Central memory CD8-positive, alpha-beta T cell (primary cell): ENCODE results near the gene PSMA5.
"Not testable (repeated sequence)": the region's sequence is repeated elsewhere in the genome, so short reads cannot be mapped to it uniquely, and the experiment has no call there.

Experiments
- ATAC-seq: fragments of 150-1000 bp; cut with Tn5 transposase; replicated peaks from 2 replicates; pipeline ENCODE4 v1.10.0; 2022; ENCODE audit warnings: mild to moderate bottlenecking, moderate FRiP score, moderate number of reproducible peaks; ENCODE audit not compliant: poor library complexity, severe bottlenecking; ENCODE audit errors: extremely low read depth
- DNase-seq, 2 donors: peaks; one replicate each; pipeline ENCODE4 v3.0.0; 2021; ENCODE audit warnings: low spot score in 2 of 2
- H3K27ac Mint-ChIP-seq: one replicate; pipeline ENCODE4 v1.8.0; 2022; ENCODE audit warnings: low read depth, mild to moderate bottlenecking, moderate library complexity, mixed read lengths
- H3K27me3 Mint-ChIP-seq: one replicate; pipeline ENCODE4 v1.8.0; 2022; ENCODE audit warnings: mixed read lengths
- H3K36me3 Mint-ChIP-seq: one replicate; pipeline ENCODE4 v1.8.0; 2022; ENCODE audit warnings: mild to moderate bottlenecking, moderate library complexity, mixed read lengths; ENCODE audit not compliant: insufficient read depth
- H3K4me1 Mint-ChIP-seq: one replicate; pipeline ENCODE4 v1.8.0; 2022; ENCODE audit warnings: mixed read lengths
- H3K4me3 Mint-ChIP-seq: one replicate; pipeline ENCODE4 v1.8.0; 2022; ENCODE audit warnings: mild to moderate bottlenecking, moderate library complexity, mixed read lengths
- H3K9me3 Mint-ChIP-seq: one replicate; pipeline ENCODE4 v1.8.0; 2022; ENCODE audit warnings: mixed read lengths

Gene PSMA5

GRCh38 chr1:109426281-109427170 lies at the start of gene PSMA5:
TSS of gene PSMA5 (minus strand) at chr1:109426448. CDS start at chr1:109426330, 118 bp downstream.
- Mint-ChIP-seq H3K36me3 (peaks cover 24% of the 10 kb centered on the region), H3K4me1 (peaks cover 36% of the 10 kb centered on the region), H3K27ac (peak within 1 kb of the TSS; percentile 97), H3K4me3 (peak within 1 kb of the TSS; percentile 92), H3K9me3 (no peaks in the 10 kb centered on the region), H3K27me3 (no peaks in the 10 kb centered on the region)
- DNase-seq (peak; percentile 82 to 94), ATAC-seq (peak; percentile 90)

- H3K27ac Mint-ChIP-seq: no peak overlapping the region
- ATAC-seq: no peak
- no peak overlapping the region for H3K4me3 Mint-ChIP-seq
- no peak for DNase-seq
- H3K36me3 Mint-ChIP-seq: no peaks in the 10 kb centered on the region
- no peaks in the 10 kb centered on the region for H3K9me3 Mint-ChIP-seq
- no peaks in the 10 kb centered on the region for H3K4me1 Mint-ChIP-seq
- peaks cover 89% of the 10 kb centered on the region for H3K27me3 Mint-ChIP-seq
These were observed 49.0 kb upstream of the PSMA5 start for GRCh38 chr1:109475261-109475660.

DNA sequence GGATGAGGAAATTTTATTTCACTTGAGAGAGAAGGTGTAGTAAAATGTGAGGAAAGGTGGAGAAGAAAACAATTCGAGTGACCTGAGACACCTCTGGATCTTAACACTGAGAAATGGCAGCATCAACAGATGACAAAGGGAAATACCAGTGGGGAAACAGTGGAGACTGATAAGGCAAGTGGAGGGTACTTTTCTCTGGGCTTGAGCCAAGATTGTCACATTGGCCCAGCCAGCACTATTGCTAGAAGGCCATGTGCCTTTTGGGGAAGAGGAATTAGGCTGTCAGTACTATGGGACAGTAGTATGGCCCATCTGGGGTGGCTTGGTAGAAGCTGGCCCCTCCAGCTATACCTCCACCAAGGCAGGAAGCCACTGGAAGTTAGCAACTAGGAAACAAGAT lies 48.4 kb upstream of the PSMA5 start:
- peaks cover 92% of the 10 kb centered on the region for H3K27me3 Mint-ChIP-seq
- DNase-seq (no peak), ATAC-seq (no peak)
- H3K27ac Mint-ChIP-seq: no peak overlapping the region
- H3K4me3 Mint-ChIP-seq: no peak overlapping the region
- H3K4me1 Mint-ChIP-seq: no peaks in the 10 kb centered on the region
- H3K9me3 Mint-ChIP-seq: no peaks in the 10 kb centered on the region
- no peaks in the 10 kb centered on the region for H3K36me3 Mint-ChIP-seq

DNA sequence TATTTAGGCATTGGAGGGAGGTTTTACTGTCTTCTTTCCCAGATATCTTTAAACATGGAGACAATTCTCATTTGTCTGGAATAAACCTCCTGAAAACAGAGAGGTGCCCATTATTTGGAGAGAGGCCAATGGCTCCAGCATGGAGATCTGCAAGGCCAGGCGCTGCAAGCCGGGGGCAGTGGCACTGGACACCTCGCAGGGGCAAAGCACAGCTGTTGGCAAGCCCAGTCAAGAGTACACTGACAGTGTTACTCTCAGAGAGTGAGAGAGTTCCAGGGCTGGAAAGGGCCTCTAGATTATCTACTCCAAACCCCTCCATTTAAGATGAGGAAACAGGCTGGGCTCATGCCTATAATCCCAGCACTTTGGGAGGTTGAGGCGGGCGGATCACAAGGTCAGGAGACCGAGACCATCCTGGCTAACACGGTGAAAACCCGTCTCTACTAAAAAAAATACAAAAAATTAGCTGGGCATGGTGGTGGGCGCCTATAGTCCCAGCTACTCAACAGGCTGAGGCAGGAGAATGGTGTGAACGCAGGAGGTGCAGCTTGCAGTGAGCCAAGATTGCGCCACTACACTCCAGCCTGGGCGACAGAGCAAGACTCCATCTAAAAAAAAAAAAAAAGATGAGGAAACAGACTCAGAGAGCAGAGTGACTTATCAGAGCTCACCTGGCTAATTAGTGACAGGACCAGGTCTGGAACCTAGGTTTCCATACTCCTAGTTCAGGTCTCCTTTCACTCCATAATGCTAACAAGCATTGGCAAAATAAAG lies 47.2 kb upstream of the PSMA5 start:
- not testable (repeated sequence) for H3K9me3 Mint-ChIP-seq, H3K27ac Mint-ChIP-seq, H3K4me1 Mint-ChIP-seq, ATAC-seq, DNase-seq, H3K36me3 Mint-ChIP-seq, H3K4me3 Mint-ChIP-seq
- peaks cover 91% of the 10 kb centered on the region for H3K27me3 Mint-ChIP-seq

DNA sequence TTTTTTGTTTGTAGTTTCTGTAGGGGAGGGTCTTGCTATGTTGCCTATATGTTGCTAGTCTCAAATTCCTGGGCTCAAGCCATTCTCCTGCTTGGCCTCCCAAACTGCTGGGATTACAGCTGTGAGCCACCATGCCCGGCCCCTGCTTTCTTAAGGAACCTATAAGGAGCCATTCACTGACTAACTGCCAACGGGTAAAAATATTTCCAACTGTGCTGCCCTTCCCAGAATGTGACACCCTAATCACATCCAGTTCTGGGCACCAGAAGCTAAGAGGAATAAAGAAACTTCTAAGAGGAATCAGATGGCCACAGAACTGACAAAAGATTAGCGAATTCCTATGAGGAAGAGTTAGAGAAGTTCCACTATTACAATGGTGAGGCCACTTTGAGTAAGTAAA lies 46.5 kb upstream of the PSMA5 start:
- Mint-ChIP-seq H3K27ac (no peak overlapping the region), H3K4me3 (no peak overlapping the region), H3K9me3 (no peaks in the 10 kb centered on the region), H3K36me3 (peaks cover 1% of the 10 kb centered on the region), H3K27me3 (peaks cover 91% of the 10 kb centered on the region), H3K4me1 (no peaks in the 10 kb centered on the region)
- ATAC-seq (no peak), DNase-seq (peak in 1 of 2 donors; percentile 2)

- Mint-ChIP-seq H3K9me3 (no peaks in the 10 kb centered on the region), H3K4me1 (no peaks in the 10 kb centered on the region), H3K27ac (no peak overlapping the region), H3K36me3 (peaks cover 1% of the 10 kb centered on the region), H3K27me3 (peaks cover 85% of the 10 kb centered on the region), H3K4me3 (no peak overlapping the region)
- no peak for ATAC-seq
- DNase-seq: no peak
These were observed 44.0 kb upstream of the PSMA5 start for GRCh38 chr1:109470245-109470644.

GRCh38 chr1:109468903-109469302 lies 42.7 kb upstream of the PSMA5 start:
- no peak overlapping the region for H3K27ac Mint-ChIP-seq
- H3K36me3 Mint-ChIP-seq: peaks cover 1% of the 10 kb centered on the region
- ATAC-seq (no peak), DNase-seq (no peak)
- peaks cover 87% of the 10 kb centered on the region for H3K27me3 Mint-ChIP-seq
- no peak overlapping the region for H3K4me3 Mint-ChIP-seq
- H3K9me3 Mint-ChIP-seq: no peaks in the 10 kb centered on the region
- no peaks in the 10 kb centered on the region for H3K4me1 Mint-ChIP-seq

DNA sequence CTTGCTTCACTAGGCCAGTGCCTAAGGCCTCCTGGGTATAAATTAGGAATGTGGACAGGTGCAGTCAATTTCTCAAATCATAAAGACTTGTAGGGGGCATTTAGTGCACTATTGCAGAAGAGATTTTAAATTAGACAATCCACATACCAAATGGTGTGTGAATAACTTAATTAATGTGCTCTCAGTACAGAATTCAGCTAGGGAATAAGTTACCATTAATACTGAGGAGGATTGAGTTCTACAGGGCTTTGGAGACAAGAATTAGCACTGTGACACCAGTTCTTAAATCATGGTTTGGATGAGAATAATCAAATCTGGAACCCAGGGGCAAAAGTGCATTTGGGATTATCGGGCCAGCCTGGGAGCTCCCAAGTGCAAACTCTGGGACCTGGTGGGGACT lies 41.8 kb upstream of the PSMA5 start:
- Mint-ChIP-seq H3K4me3 (no peak overlapping the region), H3K27ac (no peak overlapping the region), H3K27me3 (peaks cover 90% of the 10 kb centered on the region), H3K36me3 (peaks cover 1% of the 10 kb centered on the region), H3K4me1 (no peaks in the 10 kb centered on the region), H3K9me3 (no peaks in the 10 kb centered on the region)
- DNase-seq (no peak), ATAC-seq (no peak)

- H3K27ac Mint-ChIP-seq: no peak overlapping the region
- peaks cover 1% of the 10 kb centered on the region for H3K36me3 Mint-ChIP-seq
- ATAC-seq (no peak), DNase-seq (no peak)
- H3K4me3 Mint-ChIP-seq: peak overlapping the region; percentile 18
- no peaks in the 10 kb centered on the region for H3K4me1 Mint-ChIP-seq
- no peaks in the 10 kb centered on the region for H3K9me3 Mint-ChIP-seq
- H3K27me3 Mint-ChIP-seq: peaks cover 90% of the 10 kb centered on the region
These were observed 41.1 kb upstream of the PSMA5 start for GRCh38 chr1:109467301-109467777.

GRCh38 chr1:109466452-109467300 lies 40.4 kb upstream of the PSMA5 start, which contains the start of gene SYPL2:
TSS of gene SYPL2 (plus strand) at chr1:109466546. CDS start at chr1:109466844, 298 bp downstream.
- peaks cover 90% of the 10 kb centered on the region for H3K27me3 Mint-ChIP-seq
- no peaks in the 10 kb centered on the region for H3K9me3 Mint-ChIP-seq
- peak; percentile 24 for ATAC-seq
- H3K27ac Mint-ChIP-seq: no peak within 1 kb of the TSS
- peaks cover 1% of the 10 kb centered on the region for H3K36me3 Mint-ChIP-seq
- DNase-seq: no peak
- no peaks in the 10 kb centered on the region for H3K4me1 Mint-ChIP-seq
- peak within 1 kb of the TSS; percentile 50 for H3K4me3 Mint-ChIP-seq

DNA sequence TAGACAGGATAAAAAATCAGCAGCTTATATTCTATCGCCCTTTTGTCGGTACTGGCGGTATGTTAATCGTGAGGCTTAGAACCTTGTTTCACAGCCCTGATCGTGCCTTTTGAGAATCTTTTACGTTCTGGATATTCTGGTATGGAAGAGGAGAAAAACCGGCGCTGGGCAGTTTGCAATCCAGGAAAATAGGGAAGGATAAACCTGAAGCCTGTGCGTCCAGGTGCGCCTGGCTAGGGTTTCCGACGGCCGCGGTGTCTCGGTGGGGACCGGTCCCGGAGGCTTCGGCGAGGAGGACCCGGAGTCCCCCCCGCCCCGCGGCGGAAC lies 39.8 kb upstream of the PSMA5 start:
- Mint-ChIP-seq H3K36me3 (peaks cover 1% of the 10 kb centered on the region), H3K4me1 (no peaks in the 10 kb centered on the region), H3K27ac (no peak overlapping the region), H3K27me3 (peaks cover 90% of the 10 kb centered on the region), H3K9me3 (no peaks in the 10 kb centered on the region), H3K4me3 (peak overlapping the region; percentile 50)
- no peak for DNase-seq
- no peak for ATAC-seq

- Mint-ChIP-seq H3K27ac (no peak overlapping the region), H3K4me1 (no peaks in the 10 kb centered on the region), H3K27me3 (peaks cover 67% of the 10 kb centered on the region), H3K9me3 (no peaks in the 10 kb centered on the region), H3K4me3 (no peak overlapping the region), H3K36me3 (no peaks in the 10 kb centered on the region)
- ATAC-seq (no peak), DNase-seq (no peak)
These were observed 31.6 kb upstream of the PSMA5 start for GRCh38 chr1:109457819-109458218.
